Natural killer cell (primary cell): ENCODE measurements around the gene PLXNA2. TPM values are rescaled to one million over a fixed set of nuclear protein-coding genes. Genes with fewer than 3 reads are reported as not detected.
A peak's percentile ranks its signal among the peaks of the same experiment; 100 is the strongest.

ENCODE experiments used
- ATAC-seq, 3 donors: fragments of 150-1000 bp in 2 of 3; fragments of 200-7000 bp in 1 of 3; cut with Tn5 transposase; 1 replicate in 1 of 3; 2 replicates in 2 of 3; pipeline ENCODE4 v1.10.0; 2021; ENCODE audit warnings: mild to moderate bottlenecking in 2 of 3, moderate library complexity in 2 of 3
- DNase-seq, 2 donors: peaks; one replicate each; pipeline versions ENCODE4 v3.0.0 to v3.0.0-alpha.2; 2013 to 2021; ENCODE audit warnings: mixed read lengths in 1 of 2
- H3K27ac ChIP-seq: one replicate; pipeline ENCODE4 v1.5.1; 2013; ENCODE audit warnings: mild to moderate bottlenecking, low read length
- H3K27me3 ChIP-seq: one replicate; pipeline ENCODE4 v1.6.1; 2013; ENCODE audit warnings: low read length; ENCODE audit not compliant: control insufficient read depth, insufficient read depth
- H3K36me3 ChIP-seq: one replicate; pipeline ENCODE4 v1.6.1; 2013; ENCODE audit warnings: low read length; ENCODE audit not compliant: control insufficient read depth, insufficient read depth
- H3K4me1 ChIP-seq: one replicate; pipeline ENCODE4 v1.6.1; 2013; ENCODE audit warnings: low read length; ENCODE audit not compliant: control insufficient read depth, insufficient read depth
- H3K4me3 ChIP-seq: one replicate; pipeline ENCODE4 v1.5.1; 2013; ENCODE audit warnings: low read length
- H3K9me3 ChIP-seq: one replicate; pipeline ENCODE4 v1.6.1; 2013; ENCODE audit warnings: low read length; ENCODE audit not compliant: control insufficient read depth, insufficient read depth
- H3K27ac Mint-ChIP-seq, 2 donors: one replicate each; pipeline ENCODE4 v1.8.0; 2022; ENCODE audit warnings: mild to moderate bottlenecking in 2 of 2, mixed read lengths in 2 of 2, moderate library complexity in 1 of 2
- H3K27me3 Mint-ChIP-seq, 2 donors: one replicate each; pipeline ENCODE4 v1.8.0; 2022; ENCODE audit warnings: low read depth in 2 of 2, mixed read lengths in 2 of 2
- H3K36me3 Mint-ChIP-seq: one replicate; pipeline ENCODE4 v1.8.0; 2022; ENCODE audit warnings: mixed read lengths
- H3K4me1 Mint-ChIP-seq, 2 donors: one replicate each; pipeline ENCODE4 v1.8.0; 2022; ENCODE audit warnings: mixed read lengths in 2 of 2
- H3K4me3 Mint-ChIP-seq: one replicate; pipeline ENCODE4 v1.8.0; 2022; ENCODE audit warnings: mild to moderate bottlenecking, moderate library complexity, mixed read lengths
- H3K9me3 Mint-ChIP-seq, 2 donors: one replicate each; pipeline ENCODE4 v1.8.0; 2022; ENCODE audit warnings: mixed read lengths in 2 of 2
- WGBS: methylation state at CpG from one replicate; pipeline ENCODE4 v1.1.7; 2013; ENCODE audit warnings: missing lambda C conversion rate; ENCODE audit not compliant: insufficient coverage; 5-methylcytosine and 5-hydroxymethylcytosine counted together
- intact Hi-C: fragments of 100-400 bp; cut with micrococcal nuclease; formaldehyde crosslinking; loops from one replicate; pipeline ENCODE4 v1.14.2; 2022
- total RNA-seq, 4 donors: library from RNA; stranded (reverse); fragments of 120-200 nt in 1 of 4; gene quantifications; one replicate each; pipeline versions ENCODE4 v1.2.3 to v1.2.4, GENCODE V29; 2013 to 2022
- TF ChIP-seq, protein P1 (sequence below): fragments of 200-600 bp; IDR thresholded peaks from one replicate; pipeline ENCODE4 v1.8.0; 2022; ENCODE audit warnings: antibody characterized with exemption

Gene PLXNA2
- total RNA-seq, 3 donors from 2014 or later (not counting 1 experiment from before 2014, with no cell fraction given) = 2.8 to 8.4 (median 2.8) TPM

DNA sequence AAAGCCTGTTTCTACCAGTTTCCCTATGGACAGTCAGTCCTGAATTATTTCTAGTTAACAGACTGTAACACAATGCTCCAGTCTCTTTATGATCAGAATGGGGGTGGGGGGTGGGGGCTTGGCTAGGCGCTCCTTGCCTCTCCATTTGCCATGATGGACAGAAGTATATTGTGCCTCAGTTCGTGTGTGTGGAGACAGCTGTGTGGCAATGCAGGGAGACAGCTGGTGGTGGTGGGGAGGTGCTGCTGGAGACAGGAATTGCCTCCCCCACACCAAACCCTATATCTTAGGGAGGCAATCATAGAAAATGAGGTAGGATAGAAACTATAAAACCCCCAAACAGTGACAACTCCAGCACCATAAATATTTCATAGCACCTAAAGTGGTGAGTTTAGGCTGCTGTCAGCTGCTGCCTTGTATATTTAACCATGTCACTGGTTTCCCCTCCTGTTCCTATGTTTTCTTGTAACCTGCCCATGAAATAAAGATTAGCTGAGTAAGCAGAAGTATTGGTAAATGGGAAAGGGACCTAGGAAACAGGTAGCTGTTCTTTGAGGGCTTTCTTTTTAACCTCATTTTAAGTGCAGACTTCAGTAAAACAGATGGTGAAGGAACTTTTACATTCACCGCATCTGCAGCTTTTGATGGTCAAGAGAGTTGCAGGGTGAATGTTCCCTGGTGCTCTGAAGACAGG lies 3.4 kb downstream of the PLXNA2 start:
- Mint-ChIP-seq H3K36me3 (no peaks in the 10 kb centered on the region), H3K4me3 (no peak overlapping the region), H3K27ac (no peak overlapping the region), H3K27me3 (peaks cover 39 to 50% of the 10 kb centered on the region in 2 donors), H3K4me1 (peaks cover 24 to 44% of the 10 kb centered on the region in 2 donors), H3K9me3 (no peaks in the 10 kb centered on the region)
- TF ChIP-seq, protein P1, sequence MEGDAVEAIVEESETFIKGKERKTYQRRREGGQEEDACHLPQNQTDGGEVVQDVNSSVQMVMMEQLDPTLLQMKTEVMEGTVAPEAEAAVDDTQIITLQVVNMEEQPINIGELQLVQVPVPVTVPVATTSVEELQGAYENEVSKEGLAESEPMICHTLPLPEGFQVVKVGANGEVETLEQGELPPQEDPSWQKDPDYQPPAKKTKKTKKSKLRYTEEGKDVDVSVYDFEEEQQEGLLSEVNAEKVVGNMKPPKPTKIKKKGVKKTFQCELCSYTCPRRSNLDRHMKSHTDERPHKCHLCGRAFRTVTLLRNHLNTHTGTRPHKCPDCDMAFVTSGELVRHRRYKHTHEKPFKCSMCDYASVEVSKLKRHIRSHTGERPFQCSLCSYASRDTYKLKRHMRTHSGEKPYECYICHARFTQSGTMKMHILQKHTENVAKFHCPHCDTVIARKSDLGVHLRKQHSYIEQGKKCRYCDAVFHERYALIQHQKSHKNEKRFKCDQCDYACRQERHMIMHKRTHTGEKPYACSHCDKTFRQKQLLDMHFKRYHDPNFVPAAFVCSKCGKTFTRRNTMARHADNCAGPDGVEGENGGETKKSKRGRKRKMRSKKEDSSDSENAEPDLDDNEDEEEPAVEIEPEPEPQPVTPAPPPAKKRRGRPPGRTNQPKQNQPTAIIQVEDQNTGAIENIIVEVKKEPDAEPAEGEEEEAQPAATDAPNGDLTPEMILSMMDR = no peak
- peaks cover 35% of the 10 kb centered on the region for H3K27me3 ChIP-seq
- H3K4me1 ChIP-seq = peaks cover 28% of the 10 kb centered on the region
- no peak for DNase-seq
- H3K36me3 ChIP-seq = no peaks in the 10 kb centered on the region
- no peaks in the 10 kb centered on the region for H3K9me3 ChIP-seq
- intact Hi-C loops = no loop called here
- H3K27ac ChIP-seq = no peak overlapping the region
- no peak for ATAC-seq
- no peak overlapping the region for H3K4me3 ChIP-seq
- 96% methylated on average over 2 of the region's 3 CpGs for WGBS

DNA sequence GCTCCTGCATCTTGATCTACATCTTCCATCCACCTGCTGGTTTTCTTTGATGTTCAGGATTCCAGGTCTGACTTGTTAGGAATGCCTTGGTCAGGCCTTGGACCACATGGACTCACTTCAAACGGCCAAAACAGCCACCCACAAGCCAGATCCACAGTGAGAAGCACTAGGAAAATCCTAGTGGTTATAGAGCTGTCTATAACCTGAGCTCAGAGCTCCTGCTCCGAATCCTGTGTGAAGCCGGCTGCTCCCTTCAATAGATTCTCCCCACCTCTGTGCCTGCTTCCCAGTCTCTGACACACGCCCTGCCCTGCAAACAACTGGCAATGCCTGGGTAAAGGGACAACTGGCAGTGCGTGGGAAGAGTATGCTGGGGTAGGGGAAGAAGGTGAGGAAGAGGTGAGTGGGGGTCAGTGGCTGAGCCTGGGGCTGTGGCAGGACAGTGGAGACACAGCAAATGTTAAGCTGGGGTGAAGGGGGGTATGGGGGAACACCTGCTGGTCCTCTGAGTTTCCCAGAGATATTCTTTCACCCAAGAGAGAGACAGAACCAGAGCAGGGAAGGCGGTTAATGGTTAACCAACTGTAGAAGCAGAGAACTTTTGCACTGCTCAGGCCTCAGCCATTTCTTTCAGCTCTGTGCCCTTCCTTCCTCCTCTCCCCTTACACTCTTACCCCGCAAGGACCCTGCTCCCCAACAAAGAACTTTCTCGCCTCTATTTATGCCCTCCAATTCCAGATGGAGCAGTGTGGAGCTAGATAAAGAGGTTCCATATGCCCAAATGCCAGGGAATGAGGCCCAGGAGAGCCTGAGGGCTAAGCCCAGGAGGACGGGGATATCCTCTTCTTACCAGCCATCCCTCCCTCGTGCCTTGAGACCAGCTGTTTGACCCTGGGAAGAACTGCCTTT lies 4.5 kb downstream of the PLXNA2 start:
- no peaks in the 10 kb centered on the region for H3K9me3 ChIP-seq
- H3K4me1 Mint-ChIP-seq = peaks cover 23 to 39% of the 10 kb centered on the region in 2 donors
- intact Hi-C loops = no loop called here
- H3K27ac Mint-ChIP-seq = no peak overlapping the region
- H3K4me3 Mint-ChIP-seq = no peak overlapping the region
- no peak overlapping the region for H3K4me3 ChIP-seq
- H3K36me3 ChIP-seq = no peaks in the 10 kb centered on the region
- no peak overlapping the region for H3K27ac ChIP-seq
- H3K4me1 ChIP-seq = peaks cover 29% of the 10 kb centered on the region
- H3K9me3 Mint-ChIP-seq = no peaks in the 10 kb centered on the region
- no peak for ATAC-seq
- H3K36me3 Mint-ChIP-seq = no peaks in the 10 kb centered on the region
- H3K27me3 Mint-ChIP-seq = peaks cover 39 to 58% of the 10 kb centered on the region in 2 donors
- no peak for DNase-seq
- 78% methylated on average over 8 of the region's 10 CpGs for WGBS
- TF ChIP-seq, protein P1 = no peak
- peaks cover 45% of the 10 kb centered on the region for H3K27me3 ChIP-seq

DNA sequence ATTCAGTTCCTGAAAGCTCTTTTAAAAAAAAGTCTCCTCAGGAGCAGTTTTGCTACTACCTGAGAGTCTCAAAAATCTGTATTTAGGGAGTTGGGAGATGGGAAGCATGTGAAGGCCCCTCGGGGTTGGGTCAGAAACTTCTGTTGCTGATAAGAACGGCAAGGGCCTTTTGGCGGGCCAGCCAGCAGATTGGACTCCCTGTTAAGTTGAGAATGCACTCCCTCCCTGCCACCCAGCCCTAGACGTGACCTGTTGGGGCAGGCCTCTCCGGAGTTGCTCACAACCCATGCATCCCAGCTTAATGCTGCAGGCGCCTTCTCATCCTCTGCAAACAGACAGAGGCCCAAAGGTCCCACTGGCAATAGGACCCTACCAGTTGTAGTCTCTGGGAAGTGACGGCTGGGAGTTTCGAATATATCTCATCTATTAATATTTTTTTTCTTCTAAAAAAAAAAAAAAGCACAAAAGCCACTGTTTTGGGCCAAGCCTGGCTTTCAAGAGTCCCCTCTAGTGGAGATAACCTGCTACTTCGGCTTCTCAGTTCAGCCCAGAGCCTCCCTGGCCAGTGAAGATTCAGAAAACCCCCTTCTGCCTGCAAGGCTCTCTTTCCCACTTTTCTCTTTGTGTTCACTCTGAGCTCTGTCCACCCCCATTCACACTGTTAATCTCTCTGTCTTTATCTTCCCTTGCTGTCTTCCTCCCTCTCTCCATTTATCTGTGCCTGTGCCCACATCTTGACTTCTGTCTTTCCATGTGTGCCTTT lies 5.3 kb downstream of the PLXNA2 start:
- Histone ChIP-seq H3K4me3 (no peak overlapping the region), H3K27ac (no peak overlapping the region), H3K4me1 (peaks cover 25% of the 10 kb centered on the region), H3K36me3 (no peaks in the 10 kb centered on the region), H3K9me3 (no peaks in the 10 kb centered on the region), H3K27me3 (peaks cover 46% of the 10 kb centered on the region)
- WGBS = 64% methylated on average over 9 of the region's 9 CpGs
- H3K36me3 Mint-ChIP-seq = no peaks in the 10 kb centered on the region
- H3K27ac Mint-ChIP-seq = no peak overlapping the region
- no peaks in the 10 kb centered on the region for H3K9me3 Mint-ChIP-seq
- H3K27me3 Mint-ChIP-seq = peaks cover 40 to 58% of the 10 kb centered on the region in 2 donors
- intact Hi-C loops = no loop called here
- peak in 2 of 3 donors; percentile 45 to 53 for ATAC-seq
- no peak overlapping the region for H3K4me3 Mint-ChIP-seq
- H3K4me1 Mint-ChIP-seq = peaks cover 19 to 31% of the 10 kb centered on the region in 2 donors
- peak in 1 of 2 donors; percentile 55 for DNase-seq
- TF ChIP-seq, protein P1 = peak; percentile 43
